HG03135 (cell line): ENCODE results near the gene CDK5RAP1.
"Not testable (repeated sequence)": the region's sequence is repeated elsewhere in the genome, so short reads cannot be mapped to it uniquely, and the experiment has no call there.

Experiments used
- ATAC-seq: cut with Tn5 transposase; IDR thresholded peaks from one replicate; pipeline ENCODE4 v1.9.1; 2021; ENCODE audit warnings: mild to moderate bottlenecking, moderate library complexity; ENCODE audit not compliant: unreplicated experiment

Gene CDK5RAP1

GRCh38 chr20:33389326-33389725 is 12.0 kb downstream of the CDK5RAP1 start:
- ATAC-seq, result not testable (repeated sequence)

- no peak for ATAC-seq
Observed at GRCh38 chr20:33388268-33388667, 13.1 kb downstream of the CDK5RAP1 start.

- no peak for ATAC-seq
Observed at GRCh38 chr20:33387177-33387576, 14.1 kb downstream of the CDK5RAP1 start.

GRCh38 chr20:33386673-33387072 is 14.6 kb downstream of the CDK5RAP1 start:
- no peak for ATAC-seq

GRCh38 chr20:33377366-33377765 is 24.0 kb downstream of the CDK5RAP1 start:
- no peak for ATAC-seq

- no peak for ATAC-seq
Observed at GRCh38 chr20:33373735-33374605, 27.3 kb downstream of the CDK5RAP1 start.

GRCh38 chr20:33372993-33373441 is 28.3 kb downstream of the CDK5RAP1 start:
- ATAC-seq, result no peak

GRCh38 chr20:33370291-33370690 is 31.0 kb downstream of the CDK5RAP1 start:
- ATAC-seq, result no peak

- no peak for ATAC-seq
Observed at GRCh38 chr20:33362898-33363297, 38.4 kb downstream of the CDK5RAP1 start.

GRCh38 chr20:33359399-33360261 is 41.7 kb downstream of the CDK5RAP1 start:
- no peak for ATAC-seq

GRCh38 chr20:33353013-33353402 is 48.3 kb downstream of the CDK5RAP1 start:
- ATAC-seq, result no peak

GRCh38 chr20:33352258-33353012 is 48.9 kb downstream of the CDK5RAP1 start:
- no peak for ATAC-seq

- no peak for ATAC-seq
Observed at GRCh38 chr20:33351696-33352095, 49.6 kb downstream of the CDK5RAP1 start.

GRCh38 chr20:33349493-33349892 is 51.8 kb downstream of the CDK5RAP1 start:
- ATAC-seq, result no peak

GRCh38 chr20:33348136-33348937 is 53.0 kb downstream of the CDK5RAP1 start:
- ATAC-seq, result no peak

GRCh38 chr20:33345342-33345741 is 56.0 kb downstream of the CDK5RAP1 start:
- ATAC-seq, result no peak

GRCh38 chr20:33343521-33343920 is 57.8 kb downstream of the CDK5RAP1 start:
- no peak for ATAC-seq

GRCh38 chr20:33339515-33340058 is 61.7 kb downstream of the CDK5RAP1 start:
- no peak for ATAC-seq

GRCh38 chr20:33338467-33339258 is 62.7 kb downstream of the CDK5RAP1 start:
- no peak for ATAC-seq
